HepG2 (cell line): ENCODE data around the gene PEX13. TPM values are rescaled to one million over a fixed set of nuclear protein-coding genes. Genes with fewer than 3 reads are reported as not detected.
A peak's percentile ranks its signal among the peaks of the same experiment; 100 is the strongest.

Source experiments
- ATF3 ChIP-seq: sonication (generic); formaldehyde crosslinking; IDR thresholded peaks from 2 replicates; pipeline ENCODE4 v1.4.0; 2020; ENCODE audit warnings: missing genetic modification reagents
- ELF3 ChIP-seq: IDR thresholded peaks from 2 replicates; pipeline ENCODE4 v1.6.1; 2016; ENCODE audit warnings: missing genetic modification reagents, missing compliant biosample characterization
- JUN ChIP-seq: sonication (generic); formaldehyde crosslinking; IDR thresholded peaks from 2 replicates; pipeline ENCODE4 v1.4.0; 2020; ENCODE audit warnings: mild to moderate bottlenecking, missing genetic modification reagents
- MEIS1 ChIP-seq: sonication (generic); formaldehyde crosslinking; IDR thresholded peaks from 2 replicates; pipeline ENCODE4 v1.9.0; 2021; ENCODE audit warnings: mild to moderate bottlenecking, missing genetic modification reagents, moderate library complexity, borderline replicate concordance
- NR2F2 ChIP-seq: IDR thresholded peaks from 2 replicates; pipeline ENCODE4 v1.6.1; 2012; ENCODE audit warnings: low read depth, inconsistent platforms, borderline replicate concordance
- RELA ChIP-seq: sonication (generic); formaldehyde crosslinking; IDR thresholded peaks from 2 replicates; pipeline ENCODE4 v1.4.0; 2020; ENCODE audit warnings: missing genetic modification reagents
- SALL1 ChIP-seq: sonication (generic); formaldehyde crosslinking; IDR thresholded peaks from 2 replicates; pipeline ENCODE4 v1.8.0; 2022; ENCODE audit warnings: mild to moderate bottlenecking, missing genetic modification reagents
- SNAPC5 ChIP-seq: sonication (generic); formaldehyde crosslinking; IDR thresholded peaks from 2 replicates; pipeline ENCODE4 v1.8.1; 2023; ENCODE audit warnings: mild to moderate bottlenecking, missing genetic modification reagents, borderline replicate concordance
- TBP ChIP-seq: sonication (generic); formaldehyde crosslinking; IDR thresholded peaks from 2 replicates; pipeline ENCODE4 v1.5.0; 2020; ENCODE audit warnings: missing genetic modification reagents
- ZBTB46 ChIP-seq: sonication (generic); formaldehyde crosslinking; IDR thresholded peaks from 2 replicates; pipeline ENCODE4 v1.4.0; 2020; ENCODE audit warnings: mild to moderate bottlenecking, missing genetic modification reagents, borderline replicate concordance
- ZNF3 ChIP-seq: IDR thresholded peaks from 2 replicates; pipeline ENCODE4 v1.7.0; 2017; ENCODE audit warnings: inconsistent platforms
- ZNF614 ChIP-seq: IDR thresholded peaks from 2 replicates; pipeline ENCODE4 v1.6.1; 2018; ENCODE audit warnings: missing biosample characterization, missing genetic modification reagents, inconsistent platforms, borderline replicate concordance
- ZNF619 ChIP-seq: sonication (generic); formaldehyde crosslinking; IDR thresholded peaks from 2 replicates; pipeline ENCODE4 v1.4.0; 2020; ENCODE audit warnings: mild to moderate bottlenecking, missing genetic modification reagents
- ZNF646 ChIP-seq: sonication (generic); formaldehyde crosslinking; IDR thresholded peaks from 2 replicates; pipeline ENCODE4 v1.9.0; 2021; ENCODE audit warnings: mild to moderate bottlenecking, missing genetic modification reagents
- ZSCAN29 ChIP-seq: sonication (generic); formaldehyde crosslinking; conservative IDR thresholded peaks from 2 replicates; pipeline ENCODE4 v1.4.0; 2020; ENCODE audit warnings: mild to moderate bottlenecking, missing genetic modification reagents
- ZXDC ChIP-seq: sonication (generic); formaldehyde crosslinking; IDR thresholded peaks from 2 replicates; pipeline ENCODE4 v1.5.0; 2020; ENCODE audit warnings: mild to moderate bottlenecking, missing genetic modification reagents
- polyA plus RNA-seq, 8 experiments: library from polyadenylated mRNA; depleted of rRNA in 3 of 8; stranded (reverse) in 7 of 8; unstranded in 1 of 8; fragments of >200 nt; fragmentation: Illumina TruSeq in 4 of 8; extraction: Trizol in 4 of 8; gene quantifications; 2 replicates each; pipeline versions ENCODE4 v1.2.1 to v1.2.3, GENCODE V29; 2011 to 2016; ENCODE audit warnings: low read depth in 4 of 8, missing spikeins in 1 of 8, mixed read lengths in 1 of 8; ENCODE audit not compliant: insufficient read depth in 1 of 8
- total RNA-seq, 5 experiments: library from RNA; depleted of rRNA; stranded (reverse); fragments of >200 nt; fragmentation: Illumina TruSeq; extraction: Trizol; gene quantifications; 2 replicates each; pipeline ENCODE4 v1.2.3, GENCODE V29; 2016; ENCODE audit warnings: low read depth in 1 of 5

The PEX13 gene
- total and polyA plus RNA-seq, 2 of the 13 experiments (the other 11 are each of a cell fraction or from before 2014, with no cell fraction given) = 47.9 to 75.9 TPM

GRCh38 chr2:61017556-61018317 is at the start of gene PEX13, which contains the start of gene PUS10 (continued):
- TF ChIP-seq ZNF614 (CRISPR knock-in tag) (peak; percentile 84), ZNF619 (0 out of 2 replicates have a peak, but pooled peaks have one; percentile 44), TBP (CRISPR knock-in tag) (no peak), ATF3 (peak; percentile 58; the same call in 1 of the 2 replicates), ZNF646 (CRISPR knock-in tag) (peak; percentile 15; the same call in 1 of the 2 replicates), ZNF3 (no peak), NR2F2 (peak; percentile 93), RELA (no peak), ZBTB46 (CRISPR knock-in tag) (no peak; the same call in 1 of the 2 replicates), MEIS1 (CRISPR knock-in tag) (no peak; the same call in 1 of the 2 replicates), SALL1 (peak; percentile 92), ZXDC (CRISPR knock-in tag) (peak; percentile 79), JUN (CRISPR knock-in tag) (peak; percentile 38), ZSCAN29 (CRISPR knock-in tag) (peak; percentile 100), ELF3 (CRISPR knock-in tag) (peak; percentile 95), SNAPC5 (CRISPR knock-in tag) (no peak)
